ENCODE data around the gene SLC29A2. TPM values are rescaled to one million over a fixed set of nuclear protein-coding genes. Genes with fewer than 3 reads are reported as not detected.

SLC29A2 gene, protein sequence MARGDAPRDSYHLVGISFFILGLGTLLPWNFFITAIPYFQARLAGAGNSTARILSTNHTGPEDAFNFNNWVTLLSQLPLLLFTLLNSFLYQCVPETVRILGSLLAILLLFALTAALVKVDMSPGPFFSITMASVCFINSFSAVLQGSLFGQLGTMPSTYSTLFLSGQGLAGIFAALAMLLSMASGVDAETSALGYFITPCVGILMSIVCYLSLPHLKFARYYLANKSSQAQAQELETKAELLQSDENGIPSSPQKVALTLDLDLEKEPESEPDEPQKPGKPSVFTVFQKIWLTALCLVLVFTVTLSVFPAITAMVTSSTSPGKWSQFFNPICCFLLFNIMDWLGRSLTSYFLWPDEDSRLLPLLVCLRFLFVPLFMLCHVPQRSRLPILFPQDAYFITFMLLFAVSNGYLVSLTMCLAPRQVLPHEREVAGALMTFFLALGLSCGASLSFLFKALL
- total RNA-seq (ENCODE audit: unreplicated experiment): 5.7 TPM
- long read RNA-seq, partial matches to known transcripts: 1 of 11 reads
- long read RNA-seq, other reads (novel, unspliced or antisense): 6 of 11 reads

DNA sequence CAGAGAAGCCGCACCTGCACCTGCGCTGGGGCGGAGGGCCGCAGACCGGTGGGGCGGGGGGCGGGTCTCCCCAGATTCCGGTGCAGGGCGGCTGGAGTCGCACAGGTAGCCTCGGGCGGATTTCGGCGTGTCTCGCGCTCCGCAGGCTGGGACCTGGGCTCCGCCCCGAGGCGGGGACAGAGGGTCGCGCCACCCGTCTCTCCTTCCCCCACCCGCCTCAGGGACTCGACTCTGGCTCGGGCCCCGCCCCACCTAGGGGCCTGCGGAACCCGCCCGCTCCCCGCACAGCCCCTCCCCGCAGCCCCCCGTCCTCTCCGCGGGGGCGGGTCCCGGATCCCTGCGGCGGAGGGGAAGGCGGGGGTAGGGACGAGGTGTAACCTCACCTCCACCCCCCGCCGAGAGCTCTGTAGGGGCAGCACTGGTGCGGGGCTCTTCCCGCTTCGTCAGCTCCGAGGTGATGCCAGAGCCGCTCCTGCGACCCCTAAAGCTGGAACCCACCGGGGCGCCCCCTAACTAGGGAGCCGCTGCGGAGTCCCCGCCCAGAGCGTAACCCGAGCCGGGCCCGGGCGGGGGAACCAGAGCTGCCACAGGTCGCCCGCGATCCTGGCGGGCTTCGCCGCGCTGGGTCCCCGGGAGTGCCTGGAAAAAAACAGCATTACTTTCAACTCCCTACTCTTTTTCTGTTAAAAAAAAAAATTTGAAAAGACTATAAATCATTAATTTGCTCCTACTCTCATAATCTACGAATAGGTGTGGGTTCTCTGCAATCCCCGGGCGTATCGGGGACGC, at the start of gene SLC29A2:
TSS of gene SLC29A2 (minus strand) at position 134 of the 789 bp plus-strand sequence. CDS start 169 bp downstream, outside the sequence.
- Mint-ChIP-seq H3K4me3 (ENCODE audit: unreplicated experiment) (peak within 1 kb of the TSS; percentile 92), H3K27ac (ENCODE audit: unreplicated experiment) (no peak within 1 kb of the TSS), H3K4me1 (ENCODE audit: unreplicated experiment) (peaks cover 8% of the 10 kb centered on the region), H3K36me3 (ENCODE audit: low read depth, unreplicated experiment) (peaks cover 10% of the 10 kb centered on the region), H3K27me3 (ENCODE audit: unreplicated experiment) (peaks cover 15% of the 10 kb centered on the region), H3K9me3 (ENCODE audit: unreplicated experiment) (no peaks in the 10 kb centered on the region)
- TF ChIP-seq, protein P1, sequence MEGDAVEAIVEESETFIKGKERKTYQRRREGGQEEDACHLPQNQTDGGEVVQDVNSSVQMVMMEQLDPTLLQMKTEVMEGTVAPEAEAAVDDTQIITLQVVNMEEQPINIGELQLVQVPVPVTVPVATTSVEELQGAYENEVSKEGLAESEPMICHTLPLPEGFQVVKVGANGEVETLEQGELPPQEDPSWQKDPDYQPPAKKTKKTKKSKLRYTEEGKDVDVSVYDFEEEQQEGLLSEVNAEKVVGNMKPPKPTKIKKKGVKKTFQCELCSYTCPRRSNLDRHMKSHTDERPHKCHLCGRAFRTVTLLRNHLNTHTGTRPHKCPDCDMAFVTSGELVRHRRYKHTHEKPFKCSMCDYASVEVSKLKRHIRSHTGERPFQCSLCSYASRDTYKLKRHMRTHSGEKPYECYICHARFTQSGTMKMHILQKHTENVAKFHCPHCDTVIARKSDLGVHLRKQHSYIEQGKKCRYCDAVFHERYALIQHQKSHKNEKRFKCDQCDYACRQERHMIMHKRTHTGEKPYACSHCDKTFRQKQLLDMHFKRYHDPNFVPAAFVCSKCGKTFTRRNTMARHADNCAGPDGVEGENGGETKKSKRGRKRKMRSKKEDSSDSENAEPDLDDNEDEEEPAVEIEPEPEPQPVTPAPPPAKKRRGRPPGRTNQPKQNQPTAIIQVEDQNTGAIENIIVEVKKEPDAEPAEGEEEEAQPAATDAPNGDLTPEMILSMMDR (IDR thresholded peaks at IDR 0.05; ENCODE audit: unreplicated experiment): no peak
- DNase-seq (ENCODE audit: low spot score): peak; percentile 64

- Mint-ChIP-seq H3K27ac (ENCODE audit: unreplicated experiment) (no peak within 1 kb of the TSS), H3K4me3 (ENCODE audit: unreplicated experiment) (no peak within 1 kb of the TSS), H3K4me1 (ENCODE audit: unreplicated experiment) (peaks cover 5% of the 10 kb centered on the region), H3K9me3 (ENCODE audit: unreplicated experiment) (no peaks in the 10 kb centered on the region), H3K36me3 (ENCODE audit: low read depth, unreplicated experiment) (peaks cover 11% of the 10 kb centered on the region), H3K27me3 (ENCODE audit: unreplicated experiment) (peaks cover 25% of the 10 kb centered on the region)
- TF ChIP-seq, protein P1 (IDR thresholded peaks at IDR 0.05; ENCODE audit: unreplicated experiment): no peak
- DNase-seq (ENCODE audit: low spot score): no peak
Observed at GRCh38 chr11:66420671-66421476, 49.3 kb upstream of the SLC29A2 start, which contains the start of gene NPAS4. Gene NPAS4 (plus strand): TSS chr11:66421035. CDS start chr11:66421180, 145 bp downstream.

- Mint-ChIP-seq H3K27me3 (ENCODE audit: unreplicated experiment) (peaks cover 19% of the 10 kb centered on the region), H3K36me3 (ENCODE audit: low read depth, unreplicated experiment) (peaks cover 11% of the 10 kb centered on the region), H3K4me3 (ENCODE audit: unreplicated experiment) (no peak overlapping the region), H3K9me3 (ENCODE audit: unreplicated experiment) (no peaks in the 10 kb centered on the region), H3K27ac (ENCODE audit: unreplicated experiment) (no peak overlapping the region), H3K4me1 (ENCODE audit: unreplicated experiment) (peaks cover 5% of the 10 kb centered on the region)
- TF ChIP-seq, protein P1 (IDR thresholded peaks at IDR 0.05; ENCODE audit: unreplicated experiment): no peak
- no peak for DNase-seq (ENCODE audit: low spot score)
Observed at GRCh38 chr11:66419825-66420224, 48.3 kb upstream of the SLC29A2 start.

GRCh38 chr11:66418986-66419308, 47.4 kb upstream of the SLC29A2 start:
- H3K9me3 Mint-ChIP-seq (ENCODE audit: unreplicated experiment): no peaks in the 10 kb centered on the region
- H3K27ac Mint-ChIP-seq (ENCODE audit: unreplicated experiment): no peak overlapping the region
- TF ChIP-seq, protein P1 (IDR thresholded peaks at IDR 0.05; ENCODE audit: unreplicated experiment): no peak
- peaks cover 18% of the 10 kb centered on the region for H3K27me3 Mint-ChIP-seq (ENCODE audit: unreplicated experiment)
- H3K4me3 Mint-ChIP-seq (ENCODE audit: unreplicated experiment): no peak overlapping the region
- peaks cover 8% of the 10 kb centered on the region for H3K4me1 Mint-ChIP-seq (ENCODE audit: unreplicated experiment)
- DNase-seq (ENCODE audit: low spot score): no peak
- H3K36me3 Mint-ChIP-seq (ENCODE audit: low read depth, unreplicated experiment): peaks cover 11% of the 10 kb centered on the region
